GM19025 (cell line): ENCODE results near the gene SAT2.

Source experiments
- ATAC-seq: cut with Tn5 transposase; IDR thresholded peaks from one replicate; pipeline ENCODE4 v1.9.1; 2021; ENCODE audit warnings: mild to moderate bottlenecking, low read depth, moderate library complexity; ENCODE audit not compliant: unreplicated experiment

Gene SAT2

DNA sequence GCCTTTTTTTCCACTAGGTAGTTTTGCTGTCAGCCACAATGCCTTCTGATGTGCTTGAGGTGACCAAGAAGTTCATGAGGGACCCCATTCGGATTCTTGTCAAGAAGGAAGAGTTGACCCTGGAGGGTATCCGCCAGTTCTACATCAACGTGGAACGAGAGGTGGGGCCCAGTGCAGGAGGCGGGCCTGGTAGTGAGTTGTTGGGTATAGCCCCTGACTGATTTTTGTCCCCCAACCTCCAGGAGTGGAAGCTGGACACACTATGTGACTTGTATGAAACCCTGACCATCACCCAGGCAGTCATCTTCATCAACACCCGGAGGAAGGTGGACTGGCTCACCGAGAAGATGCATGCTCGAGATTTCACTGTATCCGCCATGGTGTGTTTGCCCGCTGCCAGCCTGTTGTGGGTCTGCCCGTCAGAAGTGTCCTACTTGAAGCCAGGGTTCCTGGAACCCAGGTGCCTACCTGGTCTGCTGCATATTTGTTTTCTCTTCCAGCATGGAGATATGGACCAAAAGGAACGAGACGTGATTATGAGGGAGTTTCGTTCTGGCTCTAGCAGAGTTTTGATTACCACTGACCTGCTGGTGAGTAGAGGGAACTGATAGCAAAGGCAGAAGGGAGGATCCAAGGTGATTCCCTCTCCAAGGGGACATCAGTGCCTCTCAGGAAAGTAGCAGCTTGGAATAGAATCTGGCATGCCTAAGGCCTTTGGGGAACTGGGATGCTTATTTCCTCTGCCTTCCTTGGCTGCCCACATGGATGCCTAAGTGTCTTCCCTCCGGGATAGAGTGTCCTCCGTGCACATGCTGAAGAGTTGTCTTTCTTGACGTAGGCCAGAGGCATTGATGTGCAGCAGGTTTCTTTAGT lies 50.1 kb downstream of the SAT2 start:
- ATAC-seq, result no peak

DNA sequence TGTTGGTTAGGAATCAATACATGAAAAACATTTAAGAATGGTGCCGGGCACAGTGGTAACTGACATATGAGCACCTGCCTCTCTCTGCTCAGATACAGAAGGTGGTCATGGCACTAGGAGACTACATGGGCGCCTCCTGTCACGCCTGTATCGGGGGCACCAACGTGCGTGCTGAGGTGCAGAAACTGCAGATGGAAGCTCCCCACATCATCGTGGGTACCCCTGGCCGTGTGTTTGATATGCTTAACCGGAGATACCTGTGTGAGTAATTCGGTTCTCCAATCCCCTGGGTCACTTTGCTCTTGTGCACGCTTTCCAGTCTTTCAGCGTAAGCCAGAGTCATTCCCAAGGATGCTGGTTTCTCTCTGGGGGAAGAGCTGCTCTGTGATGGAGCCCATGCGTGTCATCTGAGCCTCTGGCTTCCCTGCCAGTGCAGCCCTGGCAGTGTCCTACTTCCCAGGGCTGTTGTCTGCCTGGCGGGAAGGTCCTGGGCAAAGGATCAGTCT lies 51.1 kb downstream of the SAT2 start:
- no peak for ATAC-seq
